Panc1 (cell line): ENCODE data around the gene CTDSP2. TPM values are rescaled to one million over a fixed set of nuclear protein-coding genes. Genes with fewer than 3 reads are reported as not detected.

ENCODE experiments used
- ATAC-seq: fragments of 200-7000 bp; cut with Tn5 transposase; 2 replicates; pipeline ENCODE4 v1.9.1; 2020; ENCODE audit warnings: mild to moderate bottlenecking, moderate library complexity
- BruUV-seq: library from RNA; stranded (reverse); fragments of 400-500 nt; replicated peaks from 2 replicates; lab custom pipeline; 2021; lab: Mats Ljungman, UMichigan
- CTCF ChIA-PET: fragments of 300-600 bp; sonication (Branson Sonifier 250); formaldehyde crosslinking; loops from one replicate; lab custom pipeline; 2022; ENCODE audit warnings: antibody characterized with exemption; lab: Charles Lee
- POLR2A ChIA-PET: fragments of 300-600 bp; sonication (Branson Sonifier 250); formaldehyde crosslinking; loops from one replicate; lab custom pipeline; 2022; ENCODE audit warnings: antibody characterized with exemption; lab: Charles Lee
- DNase-seq: peaks from one replicate; pipeline ENCODE4 v3.0.0-alpha.2; 2010; ENCODE audit warnings: low read depth, low spot score
- H3K27ac ChIP-seq: 2 replicates; pipeline ENCODE4 v1.5.1; 2011; ENCODE audit warnings: mild to moderate bottlenecking, low read length, inconsistent platforms
- H3K27me3 ChIP-seq: fragments of 200-500 bp; sonication (Bioruptor generic); 2 replicates; pipeline ENCODE4 v1.6.0; 2014; ENCODE audit warnings: low read length, inconsistent platforms; ENCODE audit not compliant: control insufficient read depth, insufficient read depth
- H3K36me3 ChIP-seq: fragments of 200-500 bp; sonication (Bioruptor generic); 2 replicates; pipeline ENCODE4 v1.5.1; 2014; ENCODE audit warnings: inconsistent platforms, mild to moderate bottlenecking, low read length, moderate library complexity; ENCODE audit not compliant: control insufficient read depth, insufficient read depth
- H3K4me1 ChIP-seq: 2 replicates; pipeline ENCODE4 v1.5.1; 2011; ENCODE audit warnings: inconsistent platforms, mild to moderate bottlenecking, low read length, moderate library complexity; ENCODE audit not compliant: control insufficient read depth, insufficient read depth
- H3K4me3 ChIP-seq, 2 experiments: 2 replicates each; pipeline ENCODE4 v1.5.1; 2011 to 2012; ENCODE audit warnings: low read depth in 2 of 2, low read length in 2 of 2, mild to moderate bottlenecking in 2 of 2, inconsistent platforms in 1 of 2, moderate library complexity in 1 of 2
- H3K9me3 ChIP-seq: fragments of 200-500 bp; sonication (Bioruptor generic); 2 replicates; pipeline ENCODE4 v1.5.1; 2014; ENCODE audit warnings: low read depth, mild to moderate bottlenecking, inconsistent platforms, low read length, moderate library complexity; ENCODE audit not compliant: control insufficient read depth, insufficient read depth
- POLR2AphosphoS5 ChIP-seq: IDR thresholded peaks from 2 replicates; pipeline ENCODE4 v1.6.1; 2012; ENCODE audit warnings: mild to moderate bottlenecking, low read depth, low read length, moderate library complexity
- REST ChIP-seq, 2 experiments: IDR thresholded peaks; 2 replicates each; pipeline ENCODE4 v1.6.1; 2011 to 2012; ENCODE audit warnings: low read depth in 2 of 2, control low read depth in 1 of 2, low read length in 1 of 2, mild to moderate bottlenecking in 1 of 2, moderate library complexity in 1 of 2; ENCODE audit not compliant: insufficient read depth in 1 of 2
- SIN3A ChIP-seq: IDR thresholded peaks from 2 replicates; pipeline ENCODE4 v1.6.1; 2012; ENCODE audit warnings: low read depth, mild to moderate bottlenecking, low read length, moderate library complexity, borderline replicate concordance; ENCODE audit not compliant: insufficient read depth
- TCF7L2 ChIP-seq: IDR thresholded peaks from 2 replicates; pipeline ENCODE4 v1.6.1; 2011; ENCODE audit warnings: mild to moderate bottlenecking, low read depth, low read length, inconsistent platforms
- in situ Hi-C: cut with HindIII; loops from 2 replicates; pipeline ENCODE4 v1.10.0; 2016; ENCODE audit warnings: low sequenced_read_pairs, low pct_unique_long_range_greater_than_20kb
- intact Hi-C: fragments of 100-400 bp; cut with micrococcal nuclease; formaldehyde crosslinking; loops from one replicate; pipeline ENCODE4 v1.10.0; 2022; ENCODE audit not compliant: unreplicated experiment
- total RNA-seq: library from RNA; stranded (reverse); gene quantifications from one replicate; pipeline ENCODE4 v1.2.1, GENCODE V29; 2021; ENCODE audit not compliant: unreplicated experiment
- TF ChIP-seq, protein P1 (sequence below): fragments of 450-650 bp; IDR thresholded peaks from 2 replicates; pipeline ENCODE4 v1.5.1; 2017; ENCODE audit warnings: mild to moderate bottlenecking

Gene CTDSP2
- total RNA-seq, 1 experiment from 2014 or later = 120 TPM

DNA sequence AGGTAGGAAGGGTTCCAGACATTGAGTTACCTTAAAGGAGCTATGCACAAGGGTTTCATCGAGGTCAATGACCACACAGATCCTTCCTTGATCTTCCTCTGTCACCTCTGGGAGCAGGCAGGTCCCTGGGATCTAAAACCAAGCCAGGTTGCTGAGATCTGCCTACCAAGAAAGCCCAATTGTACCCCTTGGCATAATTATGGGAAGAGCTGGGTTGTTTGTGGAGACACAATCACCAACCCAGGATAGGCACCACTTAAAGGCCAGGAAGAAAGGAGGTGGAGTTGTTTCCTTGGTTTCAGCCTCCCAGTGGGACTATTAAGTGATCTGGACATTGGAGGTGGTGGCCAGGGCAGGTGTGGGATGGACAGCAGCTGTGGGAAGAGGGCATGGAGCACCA, 19.6 kb downstream of the CTDSP2 start:
- in situ Hi-C loops (no loop called here), intact Hi-C loops (no loop called here)
- Histone ChIP-seq H3K4me3 (no peak overlapping the region), H3K9me3 (no peaks in the 10 kb centered on the region), H3K27ac (no peak overlapping the region), H3K27me3 (no peaks in the 10 kb centered on the region), H3K36me3 (peaks cover 28% of the 10 kb centered on the region), H3K4me1 (peaks cover 9% of the 10 kb centered on the region)
- CTCF ChIA-PET = no interaction called here
- no TSS peak for BruUV-seq
- TF ChIP-seq POLR2AphosphoS5 = no peak
- no peak for TF ChIP-seq SIN3A
- TF ChIP-seq TCF7L2 = no peak
- no peak for TF ChIP-seq REST (IDR thresholded peaks at IDR 0.05; ENCODE audit: insufficient read depth in 1 of 2, low read depth in 2 of 2, low read length in 1 of 2)
- TF ChIP-seq, protein P1, sequence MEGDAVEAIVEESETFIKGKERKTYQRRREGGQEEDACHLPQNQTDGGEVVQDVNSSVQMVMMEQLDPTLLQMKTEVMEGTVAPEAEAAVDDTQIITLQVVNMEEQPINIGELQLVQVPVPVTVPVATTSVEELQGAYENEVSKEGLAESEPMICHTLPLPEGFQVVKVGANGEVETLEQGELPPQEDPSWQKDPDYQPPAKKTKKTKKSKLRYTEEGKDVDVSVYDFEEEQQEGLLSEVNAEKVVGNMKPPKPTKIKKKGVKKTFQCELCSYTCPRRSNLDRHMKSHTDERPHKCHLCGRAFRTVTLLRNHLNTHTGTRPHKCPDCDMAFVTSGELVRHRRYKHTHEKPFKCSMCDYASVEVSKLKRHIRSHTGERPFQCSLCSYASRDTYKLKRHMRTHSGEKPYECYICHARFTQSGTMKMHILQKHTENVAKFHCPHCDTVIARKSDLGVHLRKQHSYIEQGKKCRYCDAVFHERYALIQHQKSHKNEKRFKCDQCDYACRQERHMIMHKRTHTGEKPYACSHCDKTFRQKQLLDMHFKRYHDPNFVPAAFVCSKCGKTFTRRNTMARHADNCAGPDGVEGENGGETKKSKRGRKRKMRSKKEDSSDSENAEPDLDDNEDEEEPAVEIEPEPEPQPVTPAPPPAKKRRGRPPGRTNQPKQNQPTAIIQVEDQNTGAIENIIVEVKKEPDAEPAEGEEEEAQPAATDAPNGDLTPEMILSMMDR = no peak
- DNase-seq (no peak), ATAC-seq (no peak)
- POLR2A ChIA-PET = interaction anchor here (0.5 kb wide), 1 partner anchor 104 kb away, joined by 14 read pairs; no protein-coding TSS in a partner anchor

GRCh38 chr12:57826400-57826799, 20.1 kb downstream of the CTDSP2 start:
- intact Hi-C loops (no loop called here), in situ Hi-C loops (no loop called here)
- no peak overlapping the region for H3K4me3 ChIP-seq
- no peaks in the 10 kb centered on the region for H3K9me3 ChIP-seq
- no peak for DNase-seq
- peaks cover 3% of the 10 kb centered on the region for H3K4me1 ChIP-seq
- ChIA-PET POLR2A (no interaction called here), CTCF (interaction anchor here (0.7 kb wide), 1 partner anchor 71 kb away, joined by 3 read pairs; no protein-coding TSS in a partner anchor)
- TF ChIP-seq SIN3A (no peak), POLR2AphosphoS5 (no peak), TCF7L2 (no peak), REST (IDR thresholded peaks at IDR 0.05; ENCODE audit: insufficient read depth in 1 of 2, low read depth in 2 of 2, low read length in 1 of 2) (no peak)
- TF ChIP-seq, protein P1 = no peak
- ATAC-seq = no peak
- H3K27ac ChIP-seq = no peak overlapping the region
- H3K36me3 ChIP-seq = peaks cover 29% of the 10 kb centered on the region
- no peaks in the 10 kb centered on the region for H3K27me3 ChIP-seq
- BruUV-seq = no TSS peak
